Measurements from ENCODE around the gene HIBCH. TPM values are rescaled to one million over a fixed set of nuclear protein-coding genes. Genes with fewer than 3 reads are reported as not detected.

Gene HIBCH
- total and polyA plus RNA-seq, 2 experiments from 2014 or later: 25.7 to 42.3 TPM

GRCh38 chr2:190173392-190173791 is 146.2 kb downstream of the HIBCH start:
- Mint-ChIP-seq H3K27ac (no peak overlapping the region), H3K9me3 (peaks cover 2% of the 10 kb centered on the region; the same call in 2 of the 3 replicates)

More at GRCh38 chr2:190173392-190173791, 146.2 kb downstream of the HIBCH start:
- Mint-ChIP-seq H3K4me1 (peaks cover 3% of the 10 kb centered on the region; the same call in 2 of the 3 replicates), H3K4me3 (no peak overlapping the region), H3K36me3 (ENCODE audit: low read depth) (no peaks in the 10 kb centered on the region; the same call in 1 of the 3 replicates), H3K27me3 (ENCODE audit: insufficient read depth, low read depth, poor library complexity) (peaks cover 6% of the 10 kb centered on the region)
- TF ChIP-seq REST (IDR thresholded peaks at IDR 0.05; ENCODE audit: unreplicated experiment) (no peak), ETS1 (IDR thresholded peaks at IDR 0.05) (no peak), CREB1 (CRISPR knock-in tag; IDR thresholded peaks at IDR 0.05; ENCODE audit: low read depth) (no peak), STAT1 (IDR thresholded peaks at IDR 0.05; ENCODE audit: unreplicated experiment) (no peak), EZH2 (IDR thresholded peaks at IDR 0.05; ENCODE audit: low read depth, unreplicated experiment) (no peak), ZNF331 (CRISPR knock-in tag; IDR thresholded peaks at IDR 0.05; ENCODE audit: low read depth) (no peak), EZH2phosphoT487 (IDR thresholded peaks at IDR 0.05; ENCODE audit: unreplicated experiment) (no peak), JUNB (IDR thresholded peaks at IDR 0.05; ENCODE audit: unreplicated experiment) (no peak), POLR2AphosphoS5 (IDR thresholded peaks at IDR 0.05; ENCODE audit: low read depth) (no peak), ZNF114 (CRISPR knock-in tag; IDR thresholded peaks at IDR 0.05) (no peak), NANOG (IDR thresholded peaks at IDR 0.05; ENCODE audit: borderline replicate concordance) (no peak)
- TF ChIP-seq, protein P1, sequence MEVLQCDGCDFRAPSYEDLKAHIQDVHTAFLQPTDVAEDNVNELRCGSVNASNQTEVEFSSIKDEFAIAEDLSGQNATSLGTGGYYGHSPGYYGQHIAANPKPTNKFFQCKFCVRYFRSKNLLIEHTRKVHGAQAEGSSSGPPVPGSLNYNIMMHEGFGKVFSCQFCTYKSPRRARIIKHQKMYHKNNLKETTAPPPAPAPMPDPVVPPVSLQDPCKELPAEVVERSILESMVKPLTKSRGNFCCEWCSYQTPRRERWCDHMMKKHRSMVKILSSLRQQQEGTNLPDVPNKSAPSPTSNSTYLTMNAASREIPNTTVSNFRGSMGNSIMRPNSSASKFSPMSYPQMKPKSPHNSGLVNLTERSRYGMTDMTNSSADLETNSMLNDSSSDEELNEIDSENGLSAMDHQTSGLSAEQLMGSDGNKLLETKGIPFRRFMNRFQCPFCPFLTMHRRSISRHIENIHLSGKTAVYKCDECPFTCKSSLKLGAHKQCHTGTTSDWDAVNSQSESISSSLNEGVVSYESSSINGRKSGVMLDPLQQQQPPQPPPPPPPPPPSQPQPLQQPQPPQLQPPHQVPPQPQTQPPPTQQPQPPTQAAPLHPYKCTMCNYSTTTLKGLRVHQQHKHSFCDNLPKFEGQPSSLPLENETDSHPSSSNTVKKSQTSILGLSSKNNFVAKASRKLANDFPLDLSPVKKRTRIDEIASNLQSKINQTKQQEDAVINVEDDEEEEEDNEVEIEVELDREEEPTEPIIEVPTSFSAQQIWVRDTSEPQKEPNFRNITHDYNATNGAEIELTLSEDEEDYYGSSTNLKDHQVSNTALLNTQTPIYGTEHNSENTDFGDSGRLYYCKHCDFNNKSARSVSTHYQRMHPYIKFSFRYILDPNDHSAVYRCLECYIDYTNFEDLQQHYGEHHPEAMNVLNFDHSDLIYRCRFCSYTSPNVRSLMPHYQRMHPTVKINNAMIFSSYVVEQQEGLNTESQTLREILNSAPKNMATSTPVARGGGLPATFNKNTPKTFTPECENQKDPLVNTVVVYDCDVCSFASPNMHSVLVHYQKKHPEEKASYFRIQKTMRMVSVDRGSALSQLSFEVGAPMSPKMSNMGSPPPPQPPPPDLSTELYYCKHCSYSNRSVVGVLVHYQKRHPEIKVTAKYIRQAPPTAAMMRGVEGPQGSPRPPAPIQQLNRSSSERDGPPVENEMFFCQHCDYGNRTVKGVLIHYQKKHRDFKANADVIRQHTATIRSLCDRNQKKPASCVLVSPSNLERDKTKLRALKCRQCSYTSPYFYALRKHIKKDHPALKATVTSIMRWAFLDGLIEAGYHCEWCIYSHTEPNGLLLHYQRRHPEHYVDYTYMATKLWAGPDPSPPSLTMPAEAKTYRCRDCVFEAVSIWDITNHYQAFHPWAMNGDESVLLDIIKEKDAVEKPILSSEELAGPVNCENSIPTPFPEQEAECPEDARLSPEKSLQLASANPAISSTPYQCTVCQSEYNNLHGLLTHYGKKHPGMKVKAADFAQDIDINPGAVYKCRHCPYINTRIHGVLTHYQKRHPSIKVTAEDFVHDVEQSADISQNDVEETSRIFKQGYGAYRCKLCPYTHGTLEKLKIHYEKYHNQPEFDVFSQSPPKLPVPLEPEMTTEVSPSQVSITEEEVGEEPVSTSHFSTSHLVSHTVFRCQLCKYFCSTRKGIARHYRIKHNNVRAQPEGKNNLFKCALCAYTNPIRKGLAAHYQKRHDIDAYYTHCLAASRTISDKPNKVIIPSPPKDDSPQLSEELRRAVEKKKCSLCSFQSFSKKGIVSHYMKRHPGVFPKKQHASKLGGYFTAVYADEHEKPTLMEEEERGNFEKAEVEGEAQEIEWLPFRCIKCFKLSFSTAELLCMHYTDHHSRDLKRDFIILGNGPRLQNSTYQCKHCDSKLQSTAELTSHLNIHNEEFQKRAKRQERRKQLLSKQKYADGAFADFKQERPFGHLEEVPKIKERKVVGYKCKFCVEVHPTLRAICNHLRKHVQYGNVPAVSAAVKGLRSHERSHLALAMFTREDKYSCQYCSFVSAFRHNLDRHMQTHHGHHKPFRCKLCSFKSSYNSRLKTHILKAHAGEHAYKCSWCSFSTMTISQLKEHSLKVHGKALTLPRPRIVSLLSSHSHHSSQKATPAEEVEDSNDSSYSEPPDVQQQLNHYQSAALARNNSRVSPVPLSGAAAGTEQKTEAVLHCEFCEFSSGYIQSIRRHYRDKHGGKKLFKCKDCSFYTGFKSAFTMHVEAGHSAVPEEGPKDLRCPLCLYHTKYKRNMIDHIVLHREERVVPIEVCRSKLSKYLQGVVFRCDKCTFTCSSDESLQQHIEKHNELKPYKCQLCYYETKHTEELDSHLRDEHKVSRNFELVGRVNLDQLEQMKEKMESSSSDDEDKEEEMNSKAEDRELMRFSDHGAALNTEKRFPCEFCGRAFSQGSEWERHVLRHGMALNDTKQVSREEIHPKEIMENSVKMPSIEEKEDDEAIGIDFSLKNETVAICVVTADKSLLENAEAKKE (CRISPR knock-in tag; IDR thresholded peaks at IDR 0.05): no peak
- TF ChIP-seq, protein P2, sequence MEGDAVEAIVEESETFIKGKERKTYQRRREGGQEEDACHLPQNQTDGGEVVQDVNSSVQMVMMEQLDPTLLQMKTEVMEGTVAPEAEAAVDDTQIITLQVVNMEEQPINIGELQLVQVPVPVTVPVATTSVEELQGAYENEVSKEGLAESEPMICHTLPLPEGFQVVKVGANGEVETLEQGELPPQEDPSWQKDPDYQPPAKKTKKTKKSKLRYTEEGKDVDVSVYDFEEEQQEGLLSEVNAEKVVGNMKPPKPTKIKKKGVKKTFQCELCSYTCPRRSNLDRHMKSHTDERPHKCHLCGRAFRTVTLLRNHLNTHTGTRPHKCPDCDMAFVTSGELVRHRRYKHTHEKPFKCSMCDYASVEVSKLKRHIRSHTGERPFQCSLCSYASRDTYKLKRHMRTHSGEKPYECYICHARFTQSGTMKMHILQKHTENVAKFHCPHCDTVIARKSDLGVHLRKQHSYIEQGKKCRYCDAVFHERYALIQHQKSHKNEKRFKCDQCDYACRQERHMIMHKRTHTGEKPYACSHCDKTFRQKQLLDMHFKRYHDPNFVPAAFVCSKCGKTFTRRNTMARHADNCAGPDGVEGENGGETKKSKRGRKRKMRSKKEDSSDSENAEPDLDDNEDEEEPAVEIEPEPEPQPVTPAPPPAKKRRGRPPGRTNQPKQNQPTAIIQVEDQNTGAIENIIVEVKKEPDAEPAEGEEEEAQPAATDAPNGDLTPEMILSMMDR (conservative IDR thresholded peaks at IDR 0.05; ENCODE audit: low read depth in 2 of 2): no peak
- Histone ChIP-seq H3K27ac (ENCODE audit: low read depth) (no peak overlapping the region), H3K4me2 (no peak overlapping the region), H3K9me2 (ENCODE audit: insufficient read depth) (peaks cover 5% of the 10 kb centered on the region; the same call in 1 of the 2 replicates), H3K27me3 (ENCODE audit: insufficient read depth) (no peaks in the 10 kb centered on the region), H2AFZ (no peak overlapping the region), H3F3A (replicated peaks; ENCODE audit: low read depth) (no peaks in the 10 kb centered on the region), H3K79me2 (replicated peaks; ENCODE audit: insufficient read depth) (no peaks in the 10 kb centered on the region), H3K36me3 (ENCODE audit: insufficient read depth) (no peaks in the 10 kb centered on the region), H4K20me1 (replicated peaks; ENCODE audit: insufficient read depth) (no peaks in the 10 kb centered on the region), H3K4me3 (no peak overlapping the region), H3K4me1 (ENCODE audit: insufficient read depth) (no peaks in the 10 kb centered on the region)
- DNase-seq (ENCODE audit: low spot score): no peak
- ATAC-seq: no peak
